ENCODE results near the gene SPTLC2. TPM values are rescaled to one million over a fixed set of nuclear protein-coding genes. Genes with fewer than 3 reads are reported as not detected.
"Not testable (repeated sequence)": the region's sequence is repeated elsewhere in the genome, so short reads cannot be mapped to it uniquely, and the experiment has no call there.

The SPTLC2 gene
- total RNA-seq, 1 donor from 2014 or later: 28.1 TPM

GRCh38 chr14:77529963-77530362 is 86.5 kb downstream of the SPTLC2 start:
- no peaks in the 10 kb centered on the region for H3K27me3 Mint-ChIP-seq (ENCODE audit: unreplicated experiment)
- no peak for TF ChIP-seq CTCF (IDR thresholded peaks at IDR 0.05)
- DNase-seq (ENCODE audit: extremely low spot score, unreplicated experiment): no peak
- no peaks in the 10 kb centered on the region for H3K9me3 Mint-ChIP-seq (ENCODE audit: unreplicated experiment)
- H3K27ac Mint-ChIP-seq (ENCODE audit: unreplicated experiment): no peak overlapping the region
- H3K4me1 Mint-ChIP-seq (ENCODE audit: unreplicated experiment): peaks cover 8% of the 10 kb centered on the region
- H3K36me3 Mint-ChIP-seq (ENCODE audit: unreplicated experiment): peaks cover 11% of the 10 kb centered on the region
- no peak overlapping the region for H3K4me3 Mint-ChIP-seq (ENCODE audit: unreplicated experiment)

GRCh38 chr14:77529213-77529612 is 87.2 kb downstream of the SPTLC2 start:
- peaks cover 9% of the 10 kb centered on the region for H3K36me3 Mint-ChIP-seq (ENCODE audit: unreplicated experiment)
- H3K4me1 Mint-ChIP-seq (ENCODE audit: unreplicated experiment): peaks cover 8% of the 10 kb centered on the region
- TF ChIP-seq CTCF (IDR thresholded peaks at IDR 0.05): no peak

GRCh38 chr14:77528701-77529100 is 87.7 kb downstream of the SPTLC2 start:
- H3K27ac Mint-ChIP-seq (ENCODE audit: unreplicated experiment): not testable (repeated sequence)

More at GRCh38 chr14:77529213-77529612, 87.2 kb downstream of the SPTLC2 start:
- no peak for DNase-seq (ENCODE audit: extremely low spot score, unreplicated experiment)
- Mint-ChIP-seq H3K27me3 (ENCODE audit: unreplicated experiment) (no peaks in the 10 kb centered on the region), H3K27ac (ENCODE audit: unreplicated experiment) (no peak overlapping the region), H3K9me3 (ENCODE audit: unreplicated experiment) (no peaks in the 10 kb centered on the region), H3K4me3 (ENCODE audit: unreplicated experiment) (no peak overlapping the region)

GRCh38 chr14:77526266-77526665 is 90.2 kb downstream of the SPTLC2 start:
- TF ChIP-seq CTCF (IDR thresholded peaks at IDR 0.05): no peak
- Mint-ChIP-seq H3K36me3 (ENCODE audit: unreplicated experiment) (peaks cover 11% of the 10 kb centered on the region), H3K27ac (ENCODE audit: unreplicated experiment) (peak overlapping the region; percentile 18), H3K4me1 (ENCODE audit: unreplicated experiment) (peaks cover 8% of the 10 kb centered on the region), H3K27me3 (ENCODE audit: unreplicated experiment) (no peaks in the 10 kb centered on the region), H3K4me3 (ENCODE audit: unreplicated experiment) (no peak overlapping the region), H3K9me3 (ENCODE audit: unreplicated experiment) (no peaks in the 10 kb centered on the region)
- DNase-seq (ENCODE audit: extremely low spot score, unreplicated experiment): no peak

More at GRCh38 chr14:77528701-77529100, 87.7 kb downstream of the SPTLC2 start:
- not testable (repeated sequence) for H3K27me3 Mint-ChIP-seq (ENCODE audit: unreplicated experiment); H3K36me3 Mint-ChIP-seq (ENCODE audit: unreplicated experiment); H3K4me1 Mint-ChIP-seq (ENCODE audit: unreplicated experiment); DNase-seq (ENCODE audit: extremely low spot score, unreplicated experiment); H3K4me3 Mint-ChIP-seq (ENCODE audit: unreplicated experiment); H3K9me3 Mint-ChIP-seq (ENCODE audit: unreplicated experiment)

- no peak for DNase-seq (ENCODE audit: extremely low spot score, unreplicated experiment)
- H3K27me3 Mint-ChIP-seq (ENCODE audit: unreplicated experiment): no peaks in the 10 kb centered on the region
- peaks cover 8% of the 10 kb centered on the region for H3K4me1 Mint-ChIP-seq (ENCODE audit: unreplicated experiment)
- H3K4me3 Mint-ChIP-seq (ENCODE audit: unreplicated experiment): no peak overlapping the region
- no peaks in the 10 kb centered on the region for H3K9me3 Mint-ChIP-seq (ENCODE audit: unreplicated experiment)
- no peak overlapping the region for H3K27ac Mint-ChIP-seq (ENCODE audit: unreplicated experiment)
- peaks cover 16% of the 10 kb centered on the region for H3K36me3 Mint-ChIP-seq (ENCODE audit: unreplicated experiment)
- TF ChIP-seq CTCF (IDR thresholded peaks at IDR 0.05): no peak
These were observed 91.9 kb downstream of the SPTLC2 start for GRCh38 chr14:77524536-77524935.

GRCh38 chr14:77523109-77523508 is 93.3 kb downstream of the SPTLC2 start:
- Mint-ChIP-seq H3K4me3 (ENCODE audit: unreplicated experiment) (no peak overlapping the region), H3K9me3 (ENCODE audit: unreplicated experiment) (no peaks in the 10 kb centered on the region), H3K36me3 (ENCODE audit: unreplicated experiment) (peaks cover 16% of the 10 kb centered on the region), H3K27ac (ENCODE audit: unreplicated experiment) (no peak overlapping the region), H3K27me3 (ENCODE audit: unreplicated experiment) (no peaks in the 10 kb centered on the region), H3K4me1 (ENCODE audit: unreplicated experiment) (peaks cover 8% of the 10 kb centered on the region)
- DNase-seq (ENCODE audit: extremely low spot score, unreplicated experiment): no peak
- no peak for TF ChIP-seq CTCF (IDR thresholded peaks at IDR 0.05)
